Fibroblast of peridontal ligament (primary cell): ENCODE data around the gene ZKSCAN8.

Experiments
- DNase-seq: peaks from one replicate; pipeline ENCODE4 v3.0.0-alpha.2; 2010; ENCODE audit errors: extremely low read depth

ZKSCAN8 gene

GRCh38 chr6:28206527-28206926, 64.8 kb downstream of the ZKSCAN8 start:
- no peak for DNase-seq

- DNase-seq: no peak
Measured at GRCh38 chr6:28206928-28207509, 65.3 kb downstream of the ZKSCAN8 start.

GRCh38 chr6:28207510-28208110, 65.9 kb downstream of the ZKSCAN8 start:
- DNase-seq: peak; percentile 29

GRCh38 chr6:28208111-28208659, 66.5 kb downstream of the ZKSCAN8 start:
- DNase-seq: no peak
